IPS DF 4.7 (cell line): ENCODE data around the gene SH3TC1.

Experiments used
- DNase-seq: peaks from one replicate; pipeline ENCODE4 v3.0.0-alpha.2; 2013; ENCODE audit warnings: low spot score; ENCODE audit errors: extremely low read depth

SH3TC1 gene

DNA sequence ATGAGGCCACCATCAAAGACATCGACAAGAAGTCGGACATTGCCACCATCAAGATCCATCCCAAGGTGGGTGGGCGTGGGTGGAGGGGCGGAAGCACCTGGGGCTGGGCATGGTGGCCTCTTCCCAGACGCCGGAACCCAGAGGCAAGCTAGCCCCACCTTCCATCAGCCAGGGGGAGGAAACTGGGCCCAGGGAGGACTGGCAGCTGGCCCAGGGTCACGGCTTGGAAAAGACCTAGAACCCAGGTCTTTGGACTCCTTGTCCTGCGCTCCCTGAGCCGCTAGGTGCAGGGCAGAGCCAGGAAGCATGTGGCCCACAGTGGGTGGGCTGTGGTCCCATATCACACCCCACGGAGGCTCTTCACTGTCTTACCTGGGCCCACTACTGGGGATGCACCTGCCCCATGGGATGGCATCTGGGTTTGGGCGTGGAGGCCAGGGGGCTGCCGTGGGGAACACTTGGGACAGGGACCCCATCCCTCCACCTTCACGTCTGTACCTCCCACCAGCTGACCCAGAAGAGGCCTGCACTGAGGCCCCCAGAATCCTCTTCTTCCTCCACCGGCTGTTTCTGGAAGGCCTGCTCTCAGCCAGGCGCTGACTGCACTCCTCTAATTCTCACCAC is 87.7 kb downstream of the SH3TC1 start:
- DNase-seq: no peak

DNA sequence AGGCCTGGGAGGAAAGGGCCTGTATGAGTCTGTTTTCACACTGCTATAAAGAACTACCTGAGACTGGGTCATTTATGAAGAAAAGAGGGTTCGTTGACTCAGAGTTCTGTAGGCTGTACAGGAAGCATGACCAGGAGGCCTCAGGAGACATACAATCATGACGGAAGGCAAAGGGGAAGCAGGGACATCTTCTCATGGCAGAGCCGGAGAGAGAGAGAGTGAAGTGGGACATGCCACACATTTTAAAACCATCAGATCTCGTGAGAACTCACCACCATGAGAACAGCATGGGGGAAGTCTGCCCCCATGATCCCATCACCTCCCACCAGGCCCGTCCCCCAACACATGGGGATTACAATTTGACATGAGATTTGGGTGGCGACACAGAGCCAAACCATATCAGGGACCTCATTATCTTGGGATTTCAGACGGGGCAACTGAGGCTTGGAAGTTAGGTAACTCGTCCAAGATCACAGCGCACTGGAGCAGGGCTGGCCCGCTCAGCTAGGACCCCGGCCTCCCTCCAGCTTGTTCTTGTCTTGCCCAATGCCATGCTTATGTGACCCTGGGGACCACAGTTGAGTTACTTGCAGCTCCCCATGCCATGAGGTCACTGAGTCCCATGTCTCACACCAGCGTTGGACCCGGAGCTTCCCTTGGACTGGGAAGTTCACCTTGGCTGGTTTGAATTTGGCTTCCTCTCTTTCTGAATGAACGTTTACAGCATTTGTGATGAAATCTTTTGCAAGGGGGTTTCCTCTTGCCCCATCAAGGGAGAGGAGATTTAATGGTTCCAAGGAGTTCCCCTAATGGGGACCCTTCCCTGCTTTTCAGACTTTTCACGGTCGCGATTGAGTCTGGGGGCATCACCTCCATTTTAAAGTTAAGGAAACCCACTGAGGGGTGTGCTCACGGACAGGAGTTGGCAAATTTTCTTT is 88.5 kb downstream of the SH3TC1 start:
- no peak for DNase-seq

DNA sequence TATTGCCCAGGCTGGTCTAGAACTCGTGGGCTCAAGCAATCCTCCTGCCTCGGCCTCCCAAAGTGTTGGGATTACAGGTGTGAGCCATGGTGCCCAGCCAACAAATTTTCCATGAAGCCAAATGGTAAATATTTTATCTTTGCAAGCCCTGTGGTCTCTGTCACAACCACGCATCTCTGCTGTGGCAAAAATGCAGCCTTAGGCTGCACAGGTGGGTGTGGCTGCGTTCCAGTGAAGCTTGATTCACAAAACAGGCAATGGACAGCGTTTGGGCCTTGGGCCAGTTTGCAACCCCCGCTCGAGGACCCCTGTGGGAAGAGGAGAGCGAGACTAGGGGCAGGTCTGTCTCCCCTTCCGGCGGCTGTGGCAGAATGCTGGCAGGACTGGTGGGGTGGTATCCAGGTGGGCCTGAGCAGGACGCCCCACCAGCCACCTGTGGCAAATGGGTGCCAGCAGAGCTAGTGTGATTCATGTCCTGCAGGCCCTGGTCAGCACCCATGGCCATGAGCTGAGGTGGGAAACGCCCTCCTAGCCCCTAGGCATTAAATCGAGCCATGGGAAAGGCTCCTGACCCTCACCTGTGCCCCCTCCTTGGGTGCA is 90.2 kb downstream of the SH3TC1 start:
- DNase-seq: no peak

DNA sequence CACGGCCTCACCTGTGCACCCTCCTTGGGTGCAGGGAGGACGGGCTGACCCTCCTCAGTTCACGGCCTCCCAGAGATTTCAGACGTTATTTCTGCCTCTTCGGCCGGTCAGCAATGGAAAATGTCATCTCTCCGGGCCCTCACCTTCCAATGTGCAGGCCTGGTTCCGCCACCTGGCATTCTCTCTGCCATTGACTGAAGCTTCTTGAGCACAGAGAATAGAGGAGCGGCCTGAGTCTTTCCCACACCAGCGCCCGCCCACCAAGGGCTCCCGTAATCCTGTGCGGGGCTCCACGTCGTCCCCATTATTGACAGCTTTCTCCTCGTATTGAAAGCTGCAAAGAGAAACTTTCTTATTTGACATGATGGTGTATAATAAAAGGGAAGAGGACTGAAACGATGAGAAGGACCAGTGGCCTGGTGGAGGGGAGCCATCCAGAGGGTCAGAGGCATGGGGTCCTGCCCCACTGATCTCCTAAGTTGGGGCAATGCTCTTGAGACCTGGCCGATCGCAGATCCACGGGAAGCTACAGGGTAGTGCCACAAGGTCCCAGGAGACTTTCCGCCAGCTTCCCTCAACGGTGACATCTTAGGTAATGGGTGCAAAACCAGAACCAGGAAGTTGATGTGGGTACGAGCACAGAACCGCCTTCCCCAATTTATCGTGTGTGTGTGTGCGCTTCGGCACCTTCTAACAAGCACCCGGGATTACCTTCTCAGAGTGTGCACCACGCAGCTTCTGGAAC is 91.0 kb downstream of the SH3TC1 start:
- no peak for DNase-seq

DNA sequence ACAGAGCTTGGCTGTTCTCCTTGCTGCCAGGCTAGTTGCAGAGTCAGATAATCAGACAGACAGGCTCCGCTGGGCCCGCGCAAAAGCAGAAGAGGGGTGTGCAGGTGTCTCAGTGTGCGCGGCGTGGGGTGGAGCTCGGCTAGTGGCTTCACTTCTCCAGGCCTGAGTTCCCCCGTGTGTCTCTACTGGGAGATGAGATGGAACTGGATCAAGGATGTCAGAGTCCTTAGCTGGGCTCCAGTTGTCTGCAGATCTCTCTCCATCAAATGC is 91.5 kb downstream of the SH3TC1 start:
- no peak for DNase-seq
